ENCODE results near the gene LAPTM5. TPM values are rescaled to one million over a fixed set of nuclear protein-coding genes. Genes with fewer than 3 reads are reported as not detected.
"Not testable (repeated sequence)": the region's sequence is repeated elsewhere in the genome, so short reads cannot be mapped to it uniquely, and the experiment has no call there.

Gene LAPTM5
- total and polyA plus RNA-seq, 2 donors (not counting 1 experiment from before 2014, with no cell fraction given) = 1,384 to 1,519 TPM

DNA sequence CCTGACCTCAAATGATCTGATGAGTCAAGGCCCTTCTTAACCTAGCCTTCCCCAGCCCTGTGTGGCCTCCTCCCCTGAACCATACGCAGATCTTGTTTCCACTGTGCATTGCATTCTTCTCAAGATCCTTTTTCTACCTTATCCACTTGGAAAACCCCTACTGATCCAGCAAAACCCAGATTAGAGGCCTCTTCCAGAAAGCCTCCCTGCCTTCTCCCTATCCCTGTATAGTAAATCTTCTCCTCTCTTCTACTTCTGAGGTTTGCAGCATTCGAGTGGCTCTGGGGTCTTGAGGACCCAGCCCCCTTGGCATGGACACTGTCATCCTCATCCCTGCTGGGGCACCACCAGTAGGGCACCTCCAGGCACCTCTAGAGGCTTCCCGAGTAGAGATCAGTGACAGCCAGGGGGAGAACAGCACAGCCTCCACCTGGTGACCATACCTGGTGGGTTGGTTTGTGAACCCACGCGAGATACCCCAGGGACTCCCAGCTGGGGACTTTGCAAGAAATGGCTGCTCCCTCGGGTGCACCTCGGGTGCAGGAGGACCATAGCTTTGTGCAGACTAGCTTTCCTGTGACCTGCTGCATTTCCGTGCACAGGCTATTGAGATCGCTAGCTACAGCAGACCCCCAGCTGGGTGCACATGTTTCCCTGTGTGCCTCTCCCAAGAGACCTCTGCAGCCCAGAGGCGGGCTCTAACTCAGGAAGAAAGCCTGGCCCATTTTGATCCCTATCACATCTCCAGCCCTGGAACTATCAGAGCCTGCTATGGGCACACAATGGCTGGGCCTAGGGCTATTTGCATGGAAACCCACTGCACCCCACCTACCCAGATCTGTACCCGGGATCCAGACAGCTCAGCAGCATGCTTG, 68.4 kb downstream of the LAPTM5 start:
- Histone ChIP-seq H3K4me1 (ENCODE audit: control insufficient read depth in 2 of 2, insufficient read depth in 2 of 2, low read length in 2 of 2) (peaks cover 9 to 10% of the 10 kb centered on the region in 2 donors), H2AFZ (ENCODE audit: insufficient read depth, low read depth, low read length, poor library complexity, severe bottlenecking) (no peak overlapping the region), H3K36me3 (replicated peaks in 1 of 2; ENCODE audit: control extremely low read depth in 1 of 2, control insufficient read depth in 1 of 2, extremely low read depth in 1 of 2, insufficient read depth in 2 of 2, low read length in 1 of 2) (no peaks in the 10 kb centered on the region), H3K4me2 (replicated peaks; ENCODE audit: low read depth, low read length, poor library complexity, severe bottlenecking) (no peak overlapping the region), H3K27me3 (replicated peaks in 1 of 4; ENCODE audit: control extremely low read depth in 1 of 4, control insufficient read depth in 3 of 4, insufficient read depth in 4 of 4, low read length in 3 of 4) (peaks cover 0 to 30% (median 8%) of the 10 kb centered on the region in 4 experiments), H3K4me3 (ENCODE audit: control extremely low read depth in 1 of 5, extremely low read depth in 1 of 5, insufficient read depth in 1 of 5, low read depth in 2 of 5, low read length in 4 of 5) (no peak overlapping the region), H3K9ac (ENCODE audit: low read length) (no peak overlapping the region), H4K20me1 (ENCODE audit: control insufficient read depth, insufficient read depth, low read length, poor library complexity, severe bottlenecking) (no peaks in the 10 kb centered on the region), H3K79me2 (ENCODE audit: control insufficient read depth, insufficient read depth, low read length) (no peaks in the 10 kb centered on the region), H3K9me3 (ENCODE audit: control extremely low read depth in 1 of 3, control insufficient read depth in 2 of 3, insufficient read depth in 1 of 3, low read length in 2 of 3) (peaks cover 0 to 8% (median 0%) of the 10 kb centered on the region in 3 donors), H3K27ac (ENCODE audit: low read length in 2 of 2) (no peak overlapping the region)
- ATAC-seq (ENCODE audit: low read depth) (no peak), DNase-seq (no peak)
- TF ChIP-seq, protein P1, sequence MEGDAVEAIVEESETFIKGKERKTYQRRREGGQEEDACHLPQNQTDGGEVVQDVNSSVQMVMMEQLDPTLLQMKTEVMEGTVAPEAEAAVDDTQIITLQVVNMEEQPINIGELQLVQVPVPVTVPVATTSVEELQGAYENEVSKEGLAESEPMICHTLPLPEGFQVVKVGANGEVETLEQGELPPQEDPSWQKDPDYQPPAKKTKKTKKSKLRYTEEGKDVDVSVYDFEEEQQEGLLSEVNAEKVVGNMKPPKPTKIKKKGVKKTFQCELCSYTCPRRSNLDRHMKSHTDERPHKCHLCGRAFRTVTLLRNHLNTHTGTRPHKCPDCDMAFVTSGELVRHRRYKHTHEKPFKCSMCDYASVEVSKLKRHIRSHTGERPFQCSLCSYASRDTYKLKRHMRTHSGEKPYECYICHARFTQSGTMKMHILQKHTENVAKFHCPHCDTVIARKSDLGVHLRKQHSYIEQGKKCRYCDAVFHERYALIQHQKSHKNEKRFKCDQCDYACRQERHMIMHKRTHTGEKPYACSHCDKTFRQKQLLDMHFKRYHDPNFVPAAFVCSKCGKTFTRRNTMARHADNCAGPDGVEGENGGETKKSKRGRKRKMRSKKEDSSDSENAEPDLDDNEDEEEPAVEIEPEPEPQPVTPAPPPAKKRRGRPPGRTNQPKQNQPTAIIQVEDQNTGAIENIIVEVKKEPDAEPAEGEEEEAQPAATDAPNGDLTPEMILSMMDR (IDR thresholded peaks at IDR 0.05) = no peak
- TF ChIP-seq EZH2 (IDR thresholded peaks at IDR 0.05; ENCODE audit: borderline replicate concordance, insufficient read depth, low read depth, low read length, poor library complexity, severe bottlenecking) = no peak
- intact Hi-C loops (cut with micrococcal nuclease) = no loop called here
- Mint-ChIP-seq H3K9me3 (ENCODE audit: insufficient read depth) (no peaks in the 10 kb centered on the region), H3K4me3 (no peak overlapping the region), H3K27me3 (peaks cover 35% of the 10 kb centered on the region), H3K4me1 (no peaks in the 10 kb centered on the region), H3K27ac (no peak overlapping the region)
- POLR2A ChIA-PET = no interaction called here
- WGBS (ENCODE audit: insufficient coverage) = 54% methylated on average over 11 of the region's 11 CpGs
- CTCF ChIA-PET = no interaction called here

DNA sequence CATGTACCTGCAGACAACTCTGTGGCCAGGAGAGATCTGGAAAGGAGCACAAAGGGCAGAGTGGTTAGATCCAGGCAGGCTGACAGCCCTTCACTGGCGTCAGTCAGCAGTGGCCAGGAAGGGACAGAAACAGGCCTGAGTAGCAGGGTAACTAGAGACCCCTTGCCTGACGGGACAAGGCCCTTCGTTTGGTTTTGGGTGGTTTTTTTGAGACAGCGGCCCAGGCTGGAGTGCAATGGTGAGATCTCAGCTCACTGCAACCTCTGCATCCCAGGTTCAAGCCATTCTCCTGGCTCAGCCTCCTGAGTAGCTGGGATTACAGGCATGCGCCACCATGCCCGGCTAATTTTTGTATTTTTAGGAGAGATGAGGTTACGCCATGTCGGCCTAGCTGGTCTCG, 69.1 kb downstream of the LAPTM5 start:
- WGBS (ENCODE audit: insufficient coverage) = 86% methylated on average over 9 of the region's 9 CpGs
- H4K20me1 ChIP-seq (ENCODE audit: control insufficient read depth, insufficient read depth, low read length, poor library complexity, severe bottlenecking); POLR2A ChIA-PET; intact Hi-C loops (cut with micrococcal nuclease); H3K36me3 ChIP-seq (replicated peaks in 1 of 2; ENCODE audit: control extremely low read depth in 1 of 2, control insufficient read depth in 1 of 2, extremely low read depth in 1 of 2, insufficient read depth in 2 of 2, low read length in 1 of 2); H3K4me3 ChIP-seq (ENCODE audit: control extremely low read depth in 1 of 5, extremely low read depth in 1 of 5, insufficient read depth in 1 of 5, low read depth in 2 of 5, low read length in 4 of 5); H3K9me3 ChIP-seq (ENCODE audit: control extremely low read depth in 1 of 3, control insufficient read depth in 2 of 3, insufficient read depth in 1 of 3, low read length in 2 of 3); H3K4me3 Mint-ChIP-seq; H2AFZ ChIP-seq (ENCODE audit: insufficient read depth, low read depth, low read length, poor library complexity, severe bottlenecking); DNase-seq; H3K27ac ChIP-seq (ENCODE audit: low read length in 2 of 2); H3K9me3 Mint-ChIP-seq (ENCODE audit: insufficient read depth); H3K4me2 ChIP-seq (replicated peaks; ENCODE audit: low read depth, low read length, poor library complexity, severe bottlenecking); ATAC-seq (ENCODE audit: low read depth); H3K27ac Mint-ChIP-seq; H3K79me2 ChIP-seq (ENCODE audit: control insufficient read depth, insufficient read depth, low read length); H3K9ac ChIP-seq (ENCODE audit: low read length); H3K4me1 Mint-ChIP-seq; CTCF ChIA-PET: not testable (repeated sequence)
- Histone ChIP-seq H3K4me1 (ENCODE audit: control insufficient read depth in 2 of 2, insufficient read depth in 2 of 2, low read length in 2 of 2) (peaks cover 9 to 14% of the 10 kb centered on the region in 2 donors), H3K27me3 (replicated peaks in 1 of 4; ENCODE audit: control extremely low read depth in 1 of 4, control insufficient read depth in 3 of 4, insufficient read depth in 4 of 4, low read length in 3 of 4) (peaks cover 0 to 36% (median 13%) of the 10 kb centered on the region in 4 experiments)
- H3K27me3 Mint-ChIP-seq = peaks cover 41% of the 10 kb centered on the region

Measured in B cell (primary cell).